HG02943 (cell line): ENCODE data around the gene RPL39.
"Not testable (repeated sequence)": the region's sequence is repeated elsewhere in the genome, so short reads cannot be mapped to it uniquely, and the experiment has no call there.

Source experiments
- ATAC-seq: cut with Tn5 transposase; IDR thresholded peaks from one replicate; pipeline ENCODE4 v1.9.1; 2021; ENCODE audit warnings: mild to moderate bottlenecking, low read depth, moderate library complexity; ENCODE audit not compliant: unreplicated experiment

Gene RPL39

DNA sequence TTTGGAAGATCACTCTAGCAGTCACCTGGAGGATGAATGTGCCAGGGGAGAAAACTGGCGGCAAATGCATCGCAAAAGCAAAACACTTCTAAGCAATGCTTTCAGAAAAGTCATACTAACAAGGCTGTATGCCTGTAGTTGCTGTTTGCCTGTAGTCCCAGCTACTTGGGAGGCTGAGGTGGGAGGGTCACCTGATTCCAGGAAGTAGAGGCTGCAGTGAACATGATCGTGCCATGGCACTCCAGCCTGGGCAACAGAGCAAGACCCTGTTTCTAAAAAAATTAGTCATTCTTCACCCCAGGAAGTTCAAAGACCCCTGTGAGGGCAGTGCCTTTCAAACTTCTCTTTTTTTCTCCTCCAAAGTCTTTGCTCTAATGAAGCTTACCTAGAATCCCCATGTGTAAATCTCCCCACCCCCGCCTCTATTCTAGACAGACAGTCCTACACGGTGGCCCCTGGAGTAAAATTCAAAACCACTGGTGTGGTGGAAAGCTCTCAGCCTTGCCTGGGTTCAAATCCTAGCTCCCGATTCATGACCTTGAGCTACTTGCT is 27.5 kb downstream of the RPL39 start:
- no peak for ATAC-seq

DNA sequence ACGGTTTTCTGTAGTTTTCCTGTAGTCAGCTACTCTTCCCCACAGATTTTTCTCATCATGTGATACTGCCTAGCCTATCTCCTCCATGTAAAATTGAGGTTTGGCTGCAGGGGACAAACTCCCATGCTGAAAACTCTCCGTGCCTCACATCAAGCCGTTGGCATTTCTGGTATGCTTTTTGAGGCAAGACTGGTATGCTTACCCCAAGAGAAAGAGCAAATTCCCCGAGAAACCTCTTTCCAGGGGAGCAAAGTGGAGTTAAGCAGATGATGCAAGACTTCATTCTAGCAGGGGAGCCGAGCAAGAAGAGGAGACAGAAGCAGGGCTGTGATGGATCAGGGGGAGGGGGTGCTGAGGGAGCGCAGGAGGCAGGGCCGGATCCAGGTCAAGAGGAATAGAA is 28.2 kb downstream of the RPL39 start:
- ATAC-seq: no peak

DNA sequence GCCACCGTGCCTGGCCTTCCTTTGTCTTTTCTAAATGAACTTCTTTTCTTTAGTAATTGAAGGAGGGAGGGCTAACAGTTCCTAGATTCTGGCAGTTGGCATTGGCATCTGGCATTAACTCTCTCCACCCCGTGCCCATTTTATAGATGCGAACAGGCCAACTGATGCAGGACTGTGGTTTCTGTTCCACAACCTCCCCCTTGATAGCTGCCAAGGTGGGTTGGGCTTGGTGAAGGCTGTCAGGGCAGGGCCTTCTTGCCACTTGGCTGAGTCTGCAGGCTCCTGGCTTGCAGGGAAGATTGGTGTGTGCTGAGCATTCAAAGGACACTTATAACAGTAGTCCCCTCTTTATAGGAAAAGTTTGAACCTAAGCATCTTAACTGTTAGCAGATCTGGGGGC is 28.7 kb downstream of the RPL39 start:
- no peak for ATAC-seq

DNA sequence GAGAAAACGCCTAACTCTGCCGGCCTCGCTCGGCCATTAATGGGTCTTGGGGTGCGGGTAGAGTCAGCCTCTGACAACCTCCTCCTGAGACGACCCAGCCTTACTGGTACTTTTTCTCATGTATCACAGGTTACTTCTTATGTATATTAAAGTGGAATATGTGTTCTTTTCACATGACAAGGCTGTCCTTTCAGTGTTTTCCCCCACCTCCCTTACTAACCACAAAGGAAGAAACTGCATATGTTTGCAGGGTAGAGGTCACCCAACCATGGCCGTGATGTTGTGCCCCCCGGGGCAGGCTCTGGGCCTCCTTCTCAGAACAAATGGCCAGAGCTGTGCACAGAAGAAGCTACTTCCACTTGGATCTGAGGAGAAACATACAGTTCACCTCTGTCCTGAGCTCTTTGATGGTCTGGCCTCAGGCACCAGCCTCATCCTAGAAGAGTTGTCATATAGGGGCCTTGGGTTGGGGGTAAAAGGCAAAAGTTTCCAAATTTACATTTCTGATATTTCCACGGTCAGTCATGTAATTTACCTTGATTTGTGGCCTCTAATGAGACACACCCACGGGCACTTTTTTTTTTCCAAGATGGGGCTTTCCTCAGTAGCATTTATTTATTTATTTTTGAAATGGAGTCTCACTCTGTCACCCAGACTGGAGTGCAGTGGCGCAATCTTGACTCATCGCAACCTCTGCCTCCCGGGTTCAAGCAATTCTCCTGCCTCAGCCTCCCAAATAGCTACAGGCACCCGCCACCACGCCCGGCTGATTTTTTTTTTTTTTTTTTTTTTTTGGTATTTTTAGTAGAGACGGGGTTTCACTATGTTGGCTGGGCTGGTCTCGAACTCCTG is 31.2 kb downstream of the RPL39 start:
- ATAC-seq: no peak

DNA sequence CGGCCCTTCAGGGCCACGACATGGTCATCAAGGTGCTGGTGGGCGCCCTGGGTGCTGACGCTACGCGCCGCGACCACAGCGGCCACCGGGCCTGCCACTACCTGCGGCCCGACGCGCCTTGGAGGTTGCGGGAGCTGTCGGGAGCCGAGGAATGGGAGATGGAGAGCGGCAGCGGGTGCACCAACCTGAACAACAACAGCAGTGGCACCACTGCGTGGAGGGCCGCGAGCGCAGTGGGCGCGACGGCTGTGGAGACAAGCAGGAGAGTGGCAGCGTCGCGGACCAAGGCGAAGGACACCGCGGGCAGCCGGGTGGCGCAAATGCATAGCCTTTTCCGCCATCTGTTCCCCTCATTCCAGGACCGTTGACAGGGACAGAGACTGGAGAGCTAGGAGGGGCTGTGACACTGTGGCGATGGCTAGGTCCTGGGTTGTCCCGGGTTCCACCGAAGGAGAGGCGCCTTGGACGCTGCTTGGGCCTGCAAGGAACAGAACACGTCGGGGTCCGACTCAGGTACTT is 32.1 kb downstream of the RPL39 start:
- no peak for ATAC-seq

DNA sequence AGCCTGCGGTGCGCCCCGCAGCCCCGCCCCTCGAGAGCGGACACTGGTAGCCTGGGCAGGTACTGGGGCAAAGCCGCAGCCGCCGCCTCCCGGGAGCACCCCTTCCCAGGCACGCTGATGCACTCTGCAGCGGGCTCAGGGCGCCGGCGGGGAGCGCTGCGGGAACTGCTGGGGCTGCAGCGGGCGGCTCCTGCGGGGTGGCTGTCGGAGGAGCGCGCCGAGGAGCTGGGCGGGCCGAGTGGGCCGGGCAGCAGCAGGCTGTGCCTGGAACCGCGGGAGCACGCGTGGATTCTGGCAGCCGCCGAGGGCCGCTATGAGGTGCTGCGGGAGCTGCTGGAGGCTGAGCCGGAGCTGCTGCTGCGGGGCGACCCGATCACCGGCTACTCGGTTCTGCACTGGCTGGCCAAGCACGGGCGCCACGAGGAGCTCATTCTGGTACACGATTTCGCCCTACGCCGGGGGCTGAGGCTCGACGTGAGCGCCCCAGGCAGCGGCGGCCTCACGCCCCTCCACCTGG is 32.6 kb downstream of the RPL39 start:
- ATAC-seq: no peak

DNA sequence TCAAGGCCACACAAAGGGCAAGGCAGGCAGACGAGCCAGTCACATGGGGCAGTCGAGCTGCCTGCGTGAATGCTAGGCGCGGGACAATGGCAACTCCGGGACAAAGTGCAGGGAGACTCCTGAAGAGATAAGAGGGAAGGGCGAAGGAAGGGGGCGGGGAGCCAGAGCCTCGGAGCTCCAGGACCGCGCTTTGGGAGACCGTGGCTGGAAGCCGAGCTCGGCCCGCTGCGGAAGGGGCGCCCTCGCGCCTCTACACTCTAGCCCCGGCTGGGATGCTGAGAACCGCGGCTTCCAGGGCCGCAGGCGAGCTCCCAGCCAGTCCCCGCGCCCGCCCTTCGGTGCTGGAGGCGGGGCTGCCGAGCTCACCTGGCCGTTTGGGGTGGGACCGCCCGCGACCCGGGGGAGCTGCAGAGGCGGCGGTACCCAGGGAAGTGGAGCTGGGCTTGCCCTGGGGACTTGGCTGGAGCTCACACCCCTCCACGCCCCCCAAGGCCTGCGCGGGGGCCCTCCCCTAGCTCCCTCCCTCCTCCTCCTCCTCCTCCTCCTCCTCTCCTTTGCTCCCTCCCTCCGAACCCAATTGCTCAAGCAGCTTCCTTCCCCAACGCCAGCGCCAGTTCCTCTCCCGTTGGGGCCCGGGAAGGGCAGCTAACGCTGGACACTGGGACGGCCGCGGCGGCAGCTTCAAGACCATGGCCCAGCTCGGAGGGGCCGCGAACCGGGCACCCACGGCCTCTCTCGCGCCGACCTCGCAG is 33.3 kb downstream of the RPL39 start, which contains the start of gene SOWAHD:
Gene SOWAHD (plus strand): TSS at position 610 of the 752 bp plus-strand sequence. CDS start 80 bp downstream, at position 690.
- ATAC-seq: no peak

DNA sequence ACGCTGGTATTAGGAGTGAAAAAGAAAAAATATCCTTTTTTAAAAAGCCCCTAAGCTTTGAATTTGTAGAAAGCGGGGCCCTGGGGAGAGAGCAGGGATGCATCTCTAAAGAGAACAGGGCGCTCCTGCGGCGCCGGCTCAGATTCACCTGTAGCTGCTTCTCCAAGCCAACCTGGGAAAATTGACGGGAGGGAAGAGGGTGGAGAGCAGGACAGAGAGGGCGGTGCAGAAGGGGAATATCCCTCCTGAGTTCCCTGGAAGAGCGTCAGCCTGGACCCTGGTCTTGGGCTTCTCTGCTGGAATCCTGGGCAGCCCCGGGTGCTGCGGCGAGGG is 33.8 kb downstream of the RPL39 start:
- no peak for ATAC-seq

DNA sequence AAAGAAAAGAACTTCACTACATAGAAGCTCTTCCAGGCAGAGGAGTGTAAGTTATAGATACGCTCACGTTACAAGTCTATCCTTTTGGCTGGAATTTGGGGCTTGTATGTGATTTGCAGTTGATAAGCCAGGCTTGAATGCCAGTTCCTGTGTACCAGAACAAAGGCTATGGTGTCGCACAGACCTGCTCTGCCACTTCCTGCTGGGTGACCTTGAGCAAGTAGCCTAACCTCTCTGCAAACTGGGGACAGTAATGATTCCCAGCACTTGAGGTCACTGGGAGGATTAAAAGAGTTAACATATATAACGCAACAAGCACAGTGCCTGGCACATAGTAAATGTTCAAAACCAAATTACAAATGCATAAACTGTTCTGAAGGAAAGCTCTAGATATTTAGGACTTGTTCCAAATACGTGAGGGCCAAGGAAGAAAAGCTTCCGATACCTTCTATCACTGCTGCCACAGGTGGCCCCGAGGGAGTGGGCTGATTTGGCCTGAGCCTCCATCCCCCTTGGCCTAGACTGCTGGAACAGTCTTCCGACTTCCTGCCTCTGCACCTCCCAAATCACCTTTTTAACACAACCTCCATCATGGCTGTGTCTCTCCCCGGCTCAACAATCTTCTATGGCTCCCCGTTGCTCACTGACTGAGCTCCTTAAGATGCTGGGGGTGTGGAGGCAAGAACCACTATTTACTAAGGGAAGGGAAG is 34.3 kb downstream of the RPL39 start:
- ATAC-seq: no peak

DNA sequence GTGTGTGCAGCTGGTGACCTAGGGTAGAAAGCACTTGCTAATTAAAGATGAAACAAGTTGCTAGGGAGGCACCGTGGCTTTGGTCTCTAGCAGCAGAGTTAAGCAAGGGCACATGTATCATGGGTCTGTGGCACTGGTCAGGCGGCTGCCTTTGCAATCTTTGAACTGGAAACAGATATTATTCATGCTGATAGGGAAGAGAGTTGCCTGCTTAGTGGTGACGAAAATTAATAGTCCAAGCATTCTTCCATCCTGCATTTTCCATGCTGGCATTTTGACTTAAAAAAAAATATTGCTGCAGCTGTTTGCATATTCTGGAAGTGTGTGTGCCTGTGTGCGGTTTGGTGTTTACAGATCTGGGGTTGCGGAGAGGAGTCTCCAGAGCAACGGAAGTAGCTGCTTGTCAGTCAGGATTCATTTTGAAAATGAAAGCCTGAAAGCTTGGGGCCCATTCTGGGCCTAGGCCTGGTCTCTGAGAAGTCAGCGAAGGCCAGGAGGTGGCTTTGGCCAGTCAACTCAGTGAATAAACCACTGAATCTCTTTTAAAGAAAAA is 35.4 kb downstream of the RPL39 start:
- ATAC-seq: peak; percentile 74

DNA sequence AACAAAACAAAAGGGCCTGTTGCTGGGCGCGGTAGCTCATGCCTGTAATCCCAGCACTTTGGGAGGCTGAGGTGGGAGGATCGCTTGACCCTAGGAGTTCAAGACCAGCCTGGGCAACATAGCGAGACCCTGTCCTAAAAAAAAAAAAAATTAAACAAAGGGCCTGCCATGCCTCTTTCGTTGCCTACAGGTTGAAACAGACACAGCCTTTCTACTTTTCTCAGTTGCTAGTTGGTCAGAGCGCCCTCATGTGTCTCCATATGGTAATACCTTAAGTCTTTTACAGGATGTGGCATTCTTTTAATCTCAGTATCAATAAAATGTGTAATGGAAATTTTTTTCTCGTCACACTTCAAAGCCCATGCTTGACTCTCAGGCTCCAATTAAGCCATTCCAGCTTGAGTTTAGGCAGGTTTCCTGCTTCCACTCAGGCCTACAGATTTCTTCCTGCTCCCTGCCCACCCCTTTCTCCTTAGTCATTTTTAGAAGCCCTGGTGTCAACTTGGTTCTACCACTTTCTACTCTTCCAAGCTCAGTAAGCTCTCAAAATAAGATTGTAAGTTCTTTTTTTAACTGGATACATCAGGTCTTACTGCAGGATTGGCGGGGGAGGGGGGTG is 37.7 kb downstream of the RPL39 start:
- ATAC-seq: no peak

DNA sequence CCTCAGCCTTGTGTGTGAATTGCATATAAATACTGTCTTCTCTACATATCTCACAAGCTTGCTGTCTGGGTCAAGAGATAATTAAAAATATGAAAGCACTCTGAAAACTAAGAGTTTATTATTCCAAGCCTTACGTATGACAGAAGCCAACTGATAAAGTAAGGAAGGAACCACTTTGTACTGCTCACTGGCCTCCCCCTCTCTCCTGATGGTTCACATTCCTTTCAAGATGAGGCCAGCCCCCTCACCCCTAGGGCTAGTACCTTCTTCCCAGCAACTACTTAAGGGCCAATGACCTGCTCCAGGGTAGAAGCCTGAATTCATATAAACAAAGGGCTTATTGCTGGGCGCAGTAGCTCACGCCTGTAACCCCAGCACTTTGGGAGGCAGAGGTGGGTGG is 38.4 kb downstream of the RPL39 start:
- ATAC-seq: no peak

DNA sequence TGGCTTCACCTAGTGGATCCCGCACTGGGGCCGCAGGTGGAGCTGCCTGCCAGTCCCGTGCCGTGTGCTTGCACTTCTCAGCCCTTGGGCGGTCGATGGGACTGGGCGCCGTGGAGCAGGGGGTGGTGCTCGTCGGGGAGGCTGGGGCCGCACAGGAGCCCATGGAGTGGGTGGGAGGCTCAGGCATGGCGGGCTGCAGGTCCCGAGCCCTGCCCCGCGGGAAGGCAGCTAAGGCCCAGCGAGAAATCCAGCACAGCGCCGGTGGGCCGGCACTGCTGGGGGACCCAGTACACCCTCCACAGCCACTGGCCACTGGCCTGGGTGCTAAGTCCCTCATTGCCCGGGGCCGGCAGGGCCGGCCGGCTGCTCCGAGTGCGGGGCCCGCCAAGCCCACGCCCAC is 40.7 kb downstream of the RPL39 start:
- not testable (repeated sequence) for ATAC-seq

DNA sequence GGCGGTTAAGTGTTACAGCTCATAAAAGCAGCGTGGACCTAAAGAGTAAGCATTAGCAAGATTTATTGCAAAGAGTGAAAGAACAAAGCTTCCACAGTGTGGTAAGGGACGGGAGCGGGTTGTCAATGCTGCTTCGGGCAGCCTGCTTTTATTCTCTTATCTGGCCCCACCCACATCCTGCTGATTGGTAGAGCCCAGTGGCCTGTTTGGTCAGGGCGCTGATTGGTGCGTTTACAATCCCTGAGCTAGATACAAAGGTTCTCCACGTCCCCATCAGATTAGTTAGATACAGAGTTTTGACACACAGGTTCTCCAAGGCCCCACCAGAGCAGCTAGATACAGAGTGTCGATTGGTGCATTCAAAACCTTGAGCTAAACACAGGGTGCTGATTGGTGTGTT is 41.3 kb downstream of the RPL39 start:
- not testable (repeated sequence) for ATAC-seq

DNA sequence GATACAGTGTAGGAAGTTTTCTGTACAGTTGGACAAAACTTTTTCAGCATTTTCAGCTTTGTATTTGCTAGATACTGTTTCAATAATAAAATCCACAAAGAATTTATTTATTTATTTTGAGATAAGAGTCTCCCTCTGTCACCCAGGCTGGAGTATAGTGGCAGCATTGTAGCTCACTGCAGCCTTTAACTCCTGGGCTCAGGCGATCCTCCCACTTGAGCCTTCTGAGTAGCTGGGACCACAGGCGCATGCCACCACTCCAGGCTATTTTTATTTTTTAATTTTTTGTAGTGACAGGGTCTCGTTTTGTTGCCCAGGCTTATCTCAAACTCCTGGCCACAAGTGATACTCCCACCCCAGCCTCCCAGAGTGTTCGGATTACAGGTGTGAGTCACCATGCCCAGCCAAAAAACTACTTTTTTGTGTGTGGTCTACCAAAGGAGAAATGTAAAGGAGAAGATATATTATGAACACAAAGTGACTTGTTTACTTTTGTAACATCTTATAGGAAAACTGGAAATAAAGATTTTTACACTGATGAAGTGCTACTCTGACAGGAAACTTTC is 46.1 kb downstream of the RPL39 start:
- no peak for ATAC-seq

DNA sequence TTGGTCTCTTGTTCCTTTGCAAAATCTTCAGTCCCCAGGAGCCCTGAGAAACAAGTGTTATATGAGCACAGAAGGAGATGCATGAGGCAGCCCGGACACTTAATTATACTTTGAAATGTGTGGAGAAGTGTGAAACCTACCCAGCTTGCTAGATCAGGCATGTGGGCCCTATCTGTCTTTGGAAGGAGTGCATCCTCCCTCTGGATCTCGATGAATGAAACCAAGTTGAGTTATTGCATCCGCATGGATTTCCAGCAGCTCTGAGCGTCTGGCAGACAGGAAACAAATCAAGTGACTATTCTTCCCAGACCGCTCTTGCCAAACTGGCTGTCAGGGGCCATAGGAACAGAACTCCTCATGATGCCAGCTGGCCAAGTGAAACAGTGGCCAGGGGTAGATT is 52.7 kb downstream of the RPL39 start:
- ATAC-seq: no peak
